Tongue (tissue), 2 donors: ENCODE results near the gene KCTD1. TPM values are rescaled to one million over a fixed set of nuclear protein-coding genes. Genes with fewer than 3 reads are reported as not detected.

Experiments used
- DNase-seq: peaks from one replicate; pipeline ENCODE4 v3.0.0-alpha.2; 2015
- total RNA-seq: library from RNA; depleted of rRNA; stranded (reverse); fragments of >200 nt; gene quantifications from one replicate; pipeline ENCODE4 v1.2.3, GENCODE V29; 2014

The KCTD1 gene
- total RNA-seq, 1 donor from 2014 or later: 12.3 TPM

GRCh38 chr18:26521617-26522016, 26.7 kb downstream of the KCTD1 start:
- no peak for DNase-seq

GRCh38 chr18:26520974-26521373, 27.4 kb downstream of the KCTD1 start:
- no peak for DNase-seq

- DNase-seq: no peak
These were observed 29.2 kb downstream of the KCTD1 start for GRCh38 chr18:26519114-26519513.

- DNase-seq: no peak
These were observed 31.4 kb downstream of the KCTD1 start for GRCh38 chr18:26516964-26517363.

- DNase-seq: no peak
These were observed 32.5 kb downstream of the KCTD1 start for GRCh38 chr18:26515643-26516487.

GRCh38 chr18:26511339-26512071, 36.8 kb downstream of the KCTD1 start:
- no peak for DNase-seq

GRCh38 chr18:26510337-26510736, 38.0 kb downstream of the KCTD1 start:
- no peak for DNase-seq

GRCh38 chr18:26506012-26506411, 42.3 kb downstream of the KCTD1 start:
- no peak for DNase-seq

- DNase-seq: no peak
These were observed 43.5 kb downstream of the KCTD1 start for GRCh38 chr18:26504831-26505230.

GRCh38 chr18:26503382-26503781, 45.0 kb downstream of the KCTD1 start:
- peak; percentile 58 for DNase-seq

- no peak for DNase-seq
These were observed 45.5 kb downstream of the KCTD1 start for GRCh38 chr18:26502823-26503222.

GRCh38 chr18:26497866-26498265, 50.5 kb downstream of the KCTD1 start:
- no peak for DNase-seq

- DNase-seq: no peak
These were observed 51.8 kb downstream of the KCTD1 start for GRCh38 chr18:26496528-26496927.

- no peak for DNase-seq
These were observed 53.1 kb downstream of the KCTD1 start for GRCh38 chr18:26495287-26495686.

- DNase-seq: no peak
These were observed 55.3 kb downstream of the KCTD1 start for GRCh38 chr18:26493021-26493420.

- DNase-seq: no peak
These were observed 57.0 kb downstream of the KCTD1 start for GRCh38 chr18:26491194-26491816.

GRCh38 chr18:26489881-26490280, 58.5 kb downstream of the KCTD1 start:
- no peak for DNase-seq

- no peak for DNase-seq
These were observed 59.2 kb downstream of the KCTD1 start for GRCh38 chr18:26489191-26489590.

GRCh38 chr18:26488417-26489009, 59.8 kb downstream of the KCTD1 start:
- no peak for DNase-seq

GRCh38 chr18:26487437-26487836, 60.9 kb downstream of the KCTD1 start:
- DNase-seq: no peak

- no peak for DNase-seq
These were observed 64.7 kb downstream of the KCTD1 start for GRCh38 chr18:26483633-26484032.

- no peak for DNase-seq
These were observed 65.8 kb downstream of the KCTD1 start for GRCh38 chr18:26482569-26482968.
